H1 (cell line): Measurements from ENCODE around the gene SRRM2. TPM values are rescaled to one million over a fixed set of nuclear protein-coding genes. Genes with fewer than 3 reads are reported as not detected.

ENCODE experiments used
- CTCF ChIA-PET: fragments of 300-600 bp; sonication (Branson Sonifier 250); formaldehyde crosslinking; loops from one replicate; lab custom pipeline; 2021; ENCODE audit not compliant: partially characterized antibody; lab: Charles Lee
- POLR2A ChIA-PET: fragments of 300-600 bp; sonication (Branson Sonifier 250); formaldehyde crosslinking; loops from one replicate; lab custom pipeline; 2021; ENCODE audit warnings: inconsistent platforms; ENCODE audit not compliant: partially characterized antibody; lab: Charles Lee
- DNase-seq, 2 experiments: peaks; one replicate each; pipeline versions ENCODE4 v3.0.0 to v3.0.0-alpha.2; 2010 to 2022; ENCODE audit warnings: low spot score in 2 of 2, low read depth in 1 of 2, mixed read lengths in 1 of 2
- FAIRE-seq: peaks from 2 replicates; lab custom pipeline; 2011; peaks lifted over from hg19 to GRCh38; lab: Jason Lieb, UNC
- H2AFZ ChIP-seq: 2 replicates; pipeline ENCODE4 v1.8.1; 2012; ENCODE audit warnings: low read length, inconsistent platforms
- H2AK5ac ChIP-seq: 2 replicates; pipeline ENCODE4 v1.6.1; 2013; ENCODE audit warnings: low read depth, low read length
- H2BK120ac ChIP-seq: replicated peaks from 2 replicates; pipeline ENCODE3; 2013; ENCODE audit warnings: low read depth, low read length, inconsistent platforms
- H2BK12ac ChIP-seq: 2 replicates; pipeline ENCODE4 v1.6.1; 2013; ENCODE audit warnings: low read depth, low read length
- H2BK15ac ChIP-seq: 2 replicates; pipeline ENCODE4 v1.6.1; 2013; ENCODE audit warnings: low read length
- H2BK20ac ChIP-seq: 2 replicates; pipeline ENCODE4 v1.6.1; 2013; ENCODE audit warnings: low read length
- H2BK5ac ChIP-seq: 2 replicates; pipeline ENCODE4 v1.6.1; 2013; ENCODE audit warnings: low read depth, low read length
- H3K14ac ChIP-seq: 2 replicates; pipeline ENCODE4 v1.6.1; 2013; ENCODE audit warnings: inconsistent platforms; ENCODE audit not compliant: insufficient read length
- H3K18ac ChIP-seq: 2 replicates; pipeline ENCODE4 v1.6.1; 2013; ENCODE audit warnings: low read length; ENCODE audit errors: extremely low read depth
- H3K23ac ChIP-seq: 2 replicates; pipeline ENCODE4 v1.6.1; 2013; ENCODE audit warnings: inconsistent platforms; ENCODE audit not compliant: insufficient read length
- H3K23me2 ChIP-seq: 2 replicates; pipeline ENCODE4 v1.6.1; 2013; ENCODE audit warnings: low read depth, low read length
- H3K27ac ChIP-seq: 2 replicates; pipeline ENCODE4 v1.6.1; 2011; ENCODE audit warnings: low read depth, low read length, inconsistent platforms
- H3K27me3 ChIP-seq, 4 experiments: replicated peaks in 1 of 4; 1 replicate in 1 of 4; 2 replicates in 3 of 4; pipeline versions ENCODE4 v1.6.1 to v1.8.1; 2011 to 2013; ENCODE audit warnings: low read length in 3 of 4, mild to moderate bottlenecking in 3 of 4, inconsistent platforms in 2 of 4, mixed read lengths in 2 of 4, moderate library complexity in 1 of 4; ENCODE audit not compliant: control insufficient read depth in 3 of 4, insufficient read depth in 3 of 4; ENCODE audit errors: extremely low read depth in 1 of 4
- H3K36me3 ChIP-seq, 4 experiments: 2 replicates each; pipeline versions ENCODE4 v1.6.1 to v1.8.1; 2011 to 2013; ENCODE audit warnings: mild to moderate bottlenecking in 4 of 4, low read length in 3 of 4, moderate library complexity in 2 of 4, control low read depth in 1 of 4, inconsistent platforms in 1 of 4; ENCODE audit not compliant: insufficient read depth in 4 of 4, control insufficient read depth in 2 of 4
- H3K4ac ChIP-seq: replicated peaks from 2 replicates; pipeline ENCODE3; 2013; ENCODE audit warnings: low read length, low read depth, mixed read lengths, inconsistent platforms; ENCODE audit not compliant: insufficient read length
- H3K4me1 ChIP-seq, 4 experiments: replicated peaks in 1 of 4; 1 replicate in 1 of 4; 2 replicates in 3 of 4; pipeline versions ENCODE4 v1.6.1 to v1.8.1; 2011 to 2013; ENCODE audit warnings: low read length in 3 of 4, inconsistent platforms in 2 of 4, mixed read lengths in 1 of 4; ENCODE audit not compliant: insufficient read depth in 4 of 4, control insufficient read depth in 3 of 4
- H3K4me2 ChIP-seq, 2 experiments: 2 replicates each; pipeline versions ENCODE4 v1.6.1 to v1.8.1; 2011 to 2013; ENCODE audit warnings: low read depth in 2 of 2, low read length in 2 of 2, control low read depth in 1 of 2, inconsistent platforms in 1 of 2, mild to moderate bottlenecking in 1 of 2; ENCODE audit not compliant: insufficient read depth in 1 of 2
- H3K4me3 ChIP-seq, 4 experiments: fragments of 200-600, 300-600 bp in 1 of 4; sonication (generic), shearing (Covaris generic), sonication (Bioruptor Twin) in 1 of 4; 2 replicates each; pipeline versions ENCODE4 v1.5.1 to v1.8.1; 2011 to 2016; ENCODE audit warnings: low read length in 4 of 4, low read depth in 3 of 4, control low read depth in 2 of 4, inconsistent platforms in 2 of 4, mild to moderate bottlenecking in 2 of 4, mixed read lengths in 1 of 4, moderate library complexity in 1 of 4; ENCODE audit not compliant: insufficient read depth in 2 of 4; ENCODE audit errors: extremely low read depth in 1 of 4
- H3K56ac ChIP-seq: replicated peaks from 2 replicates; pipeline ENCODE3; 2013; ENCODE audit warnings: low read depth, mild to moderate bottlenecking, mixed read lengths, low read length, inconsistent platforms; ENCODE audit not compliant: insufficient read length
- H3K79me1 ChIP-seq: 2 replicates; pipeline ENCODE4 v1.6.1; 2013; ENCODE audit warnings: low read depth, low read length, control low read depth
- H3K79me2 ChIP-seq, 2 experiments: 2 replicates each; pipeline versions ENCODE4 v1.6.1 to v1.8.1; 2012 to 2013; ENCODE audit warnings: low read length in 2 of 2, mild to moderate bottlenecking in 2 of 2, inconsistent platforms in 1 of 2; ENCODE audit not compliant: insufficient read depth in 2 of 2, control insufficient read depth in 1 of 2
- H3K9ac ChIP-seq, 4 experiments: replicated peaks in 1 of 4; 1 replicate in 1 of 4; 2 replicates in 3 of 4; pipeline versions ENCODE4 v1.6.1 to v1.8.1; 2011 to 2013; ENCODE audit warnings: low read depth in 3 of 4, low read length in 3 of 4, control low read depth in 2 of 4, mild to moderate bottlenecking in 2 of 4, moderate library complexity in 2 of 4, inconsistent platforms in 1 of 4; ENCODE audit errors: extremely low read depth in 1 of 4
- H3K9me3 ChIP-seq, 2 experiments: 2 replicates each; pipeline versions ENCODE4 v1.6.1 to v1.8.1; 2012 to 2013; ENCODE audit warnings: mild to moderate bottlenecking in 2 of 2, moderate library complexity in 2 of 2, control low read depth in 1 of 2, inconsistent platforms in 1 of 2, low read depth in 1 of 2, low read length in 1 of 2, mixed read lengths in 1 of 2; ENCODE audit not compliant: insufficient read depth in 2 of 2
- H4K20me1 ChIP-seq, 2 experiments: replicated peaks in 1 of 2; 2 replicates each; pipeline versions ENCODE3 to v1.8.1; 2011 to 2013; ENCODE audit warnings: inconsistent platforms in 2 of 2, low read length in 2 of 2, mild to moderate bottlenecking in 1 of 2; ENCODE audit not compliant: insufficient read depth in 2 of 2, control insufficient read depth in 1 of 2
- H4K5ac ChIP-seq: 2 replicates; pipeline ENCODE4 v1.6.1; 2013; ENCODE audit warnings: low read length, low read depth, mixed read lengths, inconsistent platforms; ENCODE audit not compliant: insufficient read length
- H4K8ac ChIP-seq: 2 replicates; pipeline ENCODE4 v1.8.0; 2013; ENCODE audit warnings: mild to moderate bottlenecking, moderate library complexity, low read length, inconsistent platforms; ENCODE audit not compliant: insufficient read depth; ENCODE audit errors: extremely low read depth
- H4K91ac ChIP-seq: replicated peaks from 2 replicates; pipeline ENCODE3; 2013; ENCODE audit warnings: low read length, mixed read lengths, inconsistent platforms; ENCODE audit not compliant: insufficient read length
- ASH2L ChIP-seq: fragments of 200-600, 300-600 bp; sonication (generic); IDR thresholded peaks from one replicate; pipeline ENCODE4 v1.7.1; 2017; ENCODE audit warnings: low read length
- CBX5 ChIP-seq: fragments of 300-800, 300-1000 bp; sonication (generic); IDR thresholded peaks from 2 replicates; pipeline ENCODE4 v1.7.1; 2016; ENCODE audit warnings: antibody characterized with exemption, low read length, low read depth
- CBX8 ChIP-seq: fragments of 300-800, 300-1000 bp; sonication (generic); IDR thresholded peaks from 2 replicates; pipeline ENCODE4 v1.7.1; 2016; ENCODE audit warnings: low read depth, low read length, borderline replicate concordance
- CHD2 ChIP-seq: IDR thresholded peaks from 2 replicates; pipeline ENCODE4 v1.6.1; 2012; ENCODE audit warnings: low read length, improper control_type of control experiment
- EGR1 ChIP-seq: IDR thresholded peaks from 2 replicates; pipeline ENCODE4 v1.6.1; 2011; ENCODE audit warnings: low read depth, low read length, borderline replicate concordance
- GABPA ChIP-seq: IDR thresholded peaks from 2 replicates; pipeline ENCODE4 v1.6.1; 2011; ENCODE audit warnings: mild to moderate bottlenecking, low read length, moderate library complexity, borderline replicate concordance; ENCODE audit not compliant: insufficient read depth
- HDAC2 ChIP-seq, 2 experiments: fragments of 300-600 bp in 1 of 2; sonication (generic) in 1 of 2; IDR thresholded peaks; 2 replicates each; pipeline ENCODE4 v1.6.1; 2011 to 2012; ENCODE audit warnings: low read depth in 2 of 2, low read length in 2 of 2, mild to moderate bottlenecking in 2 of 2, moderate library complexity in 2 of 2, borderline replicate concordance in 1 of 2, inconsistent platforms in 1 of 2
- TAF1 ChIP-seq: IDR thresholded peaks from 2 replicates; pipeline ENCODE4 v1.6.1; 2011; ENCODE audit warnings: mild to moderate bottlenecking, low read depth, low read length
- ZNF274 ChIP-seq: IDR thresholded peaks from 2 replicates; pipeline ENCODE4 v1.7.0; 2012; ENCODE audit warnings: low read length, borderline replicate concordance; ENCODE audit errors: extremely low read depth
- WGBS, 2 experiments: shearing (Covaris generic) in 1 of 2; methylation state at CpG; one replicate each; pipeline versions ENCODE4 v1.1.6 to v1.1.7; 2013 to 2015; ENCODE audit warnings: low lambda C conversion rate in 2 of 2, mixed read lengths in 2 of 2, inconsistent platforms in 1 of 2, low coverage in 1 of 2, missing lambda C conversion rate in 1 of 2; ENCODE audit not compliant: insufficient replicate concordance in 2 of 2, insufficient coverage in 1 of 2, insufficient read length in 1 of 2; ENCODE audit errors: extremely low coverage in 1 of 2, missing lambda C conversion rate in 1 of 2; 5-methylcytosine and 5-hydroxymethylcytosine counted together
- polyA plus RNA-seq, 7 experiments: library from polyadenylated mRNA; depleted of rRNA in 3 of 7; stranded (reverse) in 5 of 7; unstranded in 2 of 7; fragments of >200 nt in 5 of 7; fragments of 200-250 nt in 2 of 7; gene quantifications; 1 replicate in 5 of 7; 2 replicates in 1 of 7; 4 replicates in 1 of 7; pipeline versions ENCODE4 v1.2.1 to v1.2.3, GENCODE V29; 2011 to 2013; ENCODE audit warnings: missing spikeins in 2 of 7, mixed read lengths in 2 of 7
- total RNA-seq: library from RNA; stranded (reverse); fragmentation: NEBNext Ultra II Directional; extraction: Animal tissue kit (Norgen Biotek cat#: 25700); gene quantifications from 2 replicates; pipeline ENCODE4 v1.2.1, GENCODE V29; 2021

The SRRM2 gene
- total and polyA plus RNA-seq, 2 of the 8 experiments (the other 6 are each of a cell fraction or from before 2014, with no cell fraction given): 300 to 579 TPM

DNA sequence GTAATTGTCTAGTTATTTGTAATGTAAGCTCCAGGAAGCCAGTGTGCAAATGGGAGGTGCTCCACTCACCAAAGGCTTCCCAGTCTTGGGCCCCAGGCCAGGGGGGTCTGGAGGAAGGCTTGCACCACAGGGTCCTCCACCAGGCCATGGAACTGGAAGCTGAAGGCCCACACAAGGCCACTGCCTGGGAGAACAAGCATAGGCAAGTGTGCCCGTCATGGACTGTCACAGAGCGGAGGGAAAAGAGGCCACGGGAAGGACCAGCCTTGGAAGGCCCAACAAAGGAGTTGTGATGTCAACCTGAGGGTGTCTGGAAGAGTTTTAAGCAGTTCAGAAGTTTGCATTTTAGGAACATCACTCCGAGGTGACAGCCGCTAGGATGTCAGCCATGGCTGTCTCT is 3.0 kb upstream of the SRRM2 start:
- no peak for FAIRE-seq
- Histone ChIP-seq H4K20me1 (peaks cover 3 to 8% of the 10 kb centered on the region in 2 experiments), H2AK5ac (no peak overlapping the region), H2BK120ac (no peak overlapping the region), H4K91ac (no peak overlapping the region), H3K4me2 (no peak overlapping the region), H2AFZ (no peak overlapping the region), H2BK12ac (no peak overlapping the region), H3K27ac (no peak overlapping the region), H4K5ac (no peak overlapping the region), H3K23me2 (peaks cover 8% of the 10 kb centered on the region; the same call in 1 of the 2 replicates), H3K14ac (no peak overlapping the region), H3K9me3 (no peaks in the 10 kb centered on the region), H4K8ac (no peak overlapping the region), H3K27me3 (no peaks in the 10 kb centered on the region), H3K36me3 (peaks cover 0 to 6% (median 0%) of the 10 kb centered on the region in 4 experiments; a peak in 1 of 8 replicates), H3K79me2 (peaks cover 14 to 24% of the 10 kb centered on the region in 2 experiments), H3K4me1 (peaks cover 0 to 7% (median 4%) of the 10 kb centered on the region in 4 experiments; a peak in 6 of 7 replicates), H3K4ac (no peak overlapping the region), H2BK15ac (no peak overlapping the region), H3K4me3 (no peak overlapping the region), H3K56ac (no peak overlapping the region), H3K9ac (no peak overlapping the region), H3K18ac (no peak overlapping the region), H3K79me1 (peaks cover 5% of the 10 kb centered on the region), H3K23ac (no peak overlapping the region), H2BK20ac (no peak overlapping the region), H2BK5ac (no peak overlapping the region; the same call in 1 of the 2 replicates)
- ChIA-PET CTCF (interaction anchor here (1.3 kb wide), 1 partner anchor 90 kb away, joined by 3 read pairs; no protein-coding TSS in a partner anchor), POLR2A (interaction anchor here (1.3 to 8.3 kb wide), 3 partner anchors 10 to 31 kb away, joined by 3 to 96 read pairs (median 4); no protein-coding TSS in a partner anchor)
- no peak for DNase-seq
- 94% methylated on average over 5 of the region's 5 CpGs; no CpG with 5 or more reads in 1 of the 2 experiments for WGBS, 2 experiments
- TF ChIP-seq ZNF274 (no peak), CBX8 (no peak), TAF1 (no peak), ASH2L (no peak), GABPA (no peak), HDAC2 (IDR thresholded peaks at IDR 0.05; ENCODE audit: borderline replicate concordance in 1 of 2, low read depth in 2 of 2, low read length in 2 of 2) (no peak), EGR1 (no peak), CHD2 (no peak), CBX5 (no peak)
